Pancreas (tissue), 10 donors: ENCODE data around the gene CLASP1. TPM values are rescaled to one million over a fixed set of nuclear protein-coding genes. Genes with fewer than 3 reads are reported as not detected.
"Not testable (repeated sequence)": the region's sequence is repeated elsewhere in the genome, so short reads cannot be mapped to it uniquely, and the experiment has no call there.

Experiments
- ATAC-seq, 4 donors: fragments of 200-7000 bp; cut with Tn5 transposase; one replicate each; pipeline versions ENCODE4 v1.8.0 to v1.9.1; 2020; ENCODE audit warnings: mild to moderate bottlenecking in 4 of 4, moderate library complexity in 4 of 4
- DNase-seq, 6 donors: peaks; one replicate each; pipeline ENCODE4 v3.0.0-alpha.2; 2020
- FAIRE-seq: peaks from 2 replicates; lab custom pipeline; 2012; peaks lifted over from hg19 to GRCh38; lab: Jason Lieb, UNC
- H3K27ac ChIP-seq, 4 donors: fragments of 200-600 bp; sonication (generic); 1 replicate in 3 of 4; 2 replicates in 1 of 4; pipeline versions ENCODE4 v1.5.0 to v1.8.0; 2020
- H3K27me3 ChIP-seq, 4 donors: fragments of 200-600 bp; one replicate each; pipeline ENCODE4 v1.8.0; 2021
- H3K36me3 ChIP-seq, 3 donors: fragments of 200-600 bp; sonication (generic) in 1 of 3; one replicate each; pipeline versions ENCODE4 v1.5.0 to v1.8.0; 2020 to 2021
- H3K4me1 ChIP-seq, 3 donors: fragments of 200-600 bp; one replicate each; pipeline ENCODE4 v1.8.0; 2021
- H3K4me3 ChIP-seq, 4 donors: fragments of 200-600 bp; sonication (generic) in 2 of 4; one replicate each; pipeline versions ENCODE4 v1.5.0 to v1.8.0; 2020 to 2021
- H3K9me3 ChIP-seq, 4 donors: fragments of 200-600 bp; one replicate each; pipeline ENCODE4 v1.8.0; 2021
- CTCF ChIP-seq, 4 donors: fragments of 200-600 bp; sonication (generic) in 3 of 4; IDR thresholded peaks; one replicate each; pipeline versions ENCODE4 v1.5.0 to v1.8.0; 2021; ENCODE audit warnings: antibody characterized with exemption in 4 of 4
- WGBS, 2 donors: extraction: QIAGEN DNeasy Blood & Tissue Kit; methylation state at CpG; one replicate each; pipeline ENCODE4 v1.1.7; 2013; 5-methylcytosine and 5-hydroxymethylcytosine counted together
- intact Hi-C, 3 donors: fragments of 100-400 bp; cut with DNase I; formaldehyde crosslinking; loops; one replicate each; pipeline versions ENCODE4 v1.11.1 to v1.14.2; 2022
- polyA plus RNA-seq, 2 donors: library from polyadenylated mRNA; stranded (reverse); fragments of 200-250 nt; gene quantifications; one replicate each; pipeline ENCODE4 v1.2.3, GENCODE V29; 2013
- total RNA-seq, 6 donors: library from RNA; stranded (reverse); fragmentation: NEBNext Ultra II Directional in 4 of 6; extraction: Animal tissue kit (Norgen Biotek cat#: 25700) in 4 of 6; gene quantifications; one replicate each; pipeline versions ENCODE4 v1.2.1 to v1.2.4, GENCODE V29; 2021 to 2023
- donor health status: healthy with polysubstance abuse.
- donor health status: DM: no; HTN: no; CAD: no; lungs with moderate emphysema.
- donor health status: DM: no; HTN: no; CAD: no.
- donor health status: control.
- donor health status: control.
- donor health status: Bipolar disorder and iron deficiency.
- donor health status: DM: yes; HTN: yes; CAD: no.
- donor health status: DM: no; HTN: no; CAD: no.
- donor health status: DM: no; HTN: no; CAD: no.
- donor health status: DM: yes; HTN: yes; CAD: no.

The CLASP1 gene
- total and polyA plus RNA-seq, 8 donors = 8.9 to 34.5 (median 21.3) TPM

- Histone ChIP-seq H3K36me3 (no peaks in the 10 kb centered on the region), H3K4me3 (no peak overlapping the region), H3K4me1 (no peaks in the 10 kb centered on the region), H3K27me3 (no peaks in the 10 kb centered on the region), H3K27ac (no peak overlapping the region), H3K9me3 (no peaks in the 10 kb centered on the region)
- FAIRE-seq = no peak
- TF ChIP-seq CTCF (IDR thresholded peaks at IDR 0.05) = no peak
- WGBS, 2 donors = 87 to 94% methylated on average over 8 of the region's 8 CpGs
- intact Hi-C loops = loop anchor here in 1 of 3 donors (10.0 kb wide), 1 partner anchor 232 kb away; no protein-coding TSS in a partner anchor
- ATAC-seq = no peak
- DNase-seq = no peak
These were observed 322.6 kb downstream of the CLASP1 start for GRCh38 chr2:121326628-121327027.

GRCh38 chr2:121324601-121325000, 324.7 kb downstream of the CLASP1 start:
- no peak overlapping the region for H3K27ac ChIP-seq
- H3K27me3 ChIP-seq = no peaks in the 10 kb centered on the region
- DNase-seq (no peak), FAIRE-seq (no peak), ATAC-seq (no peak)
- TF ChIP-seq CTCF (IDR thresholded peaks at IDR 0.05) = no peak
- H3K36me3 ChIP-seq = no peaks in the 10 kb centered on the region
- no peaks in the 10 kb centered on the region for H3K9me3 ChIP-seq
- 82 to 90% methylated on average over 7 of the region's 7 CpGs for WGBS, 2 donors
- H3K4me3 ChIP-seq = no peak overlapping the region
- no peaks in the 10 kb centered on the region for H3K4me1 ChIP-seq
- intact Hi-C loops = loop anchor here in 1 of 3 donors (10.0 kb wide), 1 partner anchor 230 kb away; no protein-coding TSS in a partner anchor

GRCh38 chr2:121321476-121321875, 327.8 kb downstream of the CLASP1 start:
- Histone ChIP-seq H3K27ac (no peak overlapping the region), H3K27me3 (no peaks in the 10 kb centered on the region), H3K9me3 (no peaks in the 10 kb centered on the region), H3K4me1 (no peaks in the 10 kb centered on the region), H3K36me3 (no peaks in the 10 kb centered on the region), H3K4me3 (no peak overlapping the region)
- intact Hi-C loops = loop anchor here in 1 of 3 donors (10.0 kb wide), 1 partner anchor 227 kb away; no protein-coding TSS in a partner anchor
- FAIRE-seq = no peak
- no peak for DNase-seq
- no peak for TF ChIP-seq CTCF (IDR thresholded peaks at IDR 0.05)
- ATAC-seq = no peak
- 69 to 84% methylated on average over 8 of the region's 8 CpGs for WGBS, 2 donors

GRCh38 chr2:121319941-121320340, 329.3 kb downstream of the CLASP1 start:
- H3K4me1 ChIP-seq = no peaks in the 10 kb centered on the region
- intact Hi-C loops = loop anchor here in 1 of 3 donors (10.0 kb wide), 1 partner anchor 225 kb away; no protein-coding TSS in a partner anchor
- H3K4me3 ChIP-seq = no peak overlapping the region
- no peaks in the 10 kb centered on the region for H3K27me3 ChIP-seq
- DNase-seq (no peak), FAIRE-seq (no peak), ATAC-seq (no peak)
- 41% methylated on average over 3 of the region's 3 CpGs for WGBS, 2 donors
- no peaks in the 10 kb centered on the region for H3K36me3 ChIP-seq
- H3K9me3 ChIP-seq = no peaks in the 10 kb centered on the region
- no peak overlapping the region for H3K27ac ChIP-seq
- TF ChIP-seq CTCF (IDR thresholded peaks at IDR 0.05) = no peak

- Histone ChIP-seq H3K4me1 (no peaks in the 10 kb centered on the region), H3K27me3 (no peaks in the 10 kb centered on the region), H3K4me3 (no peak overlapping the region), H3K9me3 (no peaks in the 10 kb centered on the region), H3K27ac (no peak overlapping the region), H3K36me3 (no peaks in the 10 kb centered on the region)
- FAIRE-seq = no peak
- intact Hi-C loops = no loop called here
- no peak for TF ChIP-seq CTCF (IDR thresholded peaks at IDR 0.05)
- no peak for ATAC-seq
- 86 to 97% methylated on average over 7 of the region's 7 CpGs for WGBS, 2 donors
- DNase-seq = no peak
These were observed 332.3 kb downstream of the CLASP1 start for GRCh38 chr2:121316986-121317385.

GRCh38 chr2:121313701-121314100, 335.6 kb downstream of the CLASP1 start:
- H3K27me3 ChIP-seq, H3K4me1 ChIP-seq, H3K9me3 ChIP-seq, H3K27ac ChIP-seq, intact Hi-C loops, FAIRE-seq, H3K36me3 ChIP-seq, DNase-seq, H3K4me3 ChIP-seq, ATAC-seq: not testable (repeated sequence)
- WGBS, 2 donors = 82 to 85% methylated on average over 15 of the region's 15 CpGs
